ENCODE data around the gene ZNF543. TPM values are rescaled to one million over a fixed set of nuclear protein-coding genes. Genes with fewer than 3 reads are reported as not detected.

ZNF543 gene
- polyA plus RNA-seq, 1 of the 3 experiments (the other 2 are of a cell fraction) = 1.2 TPM

DNA sequence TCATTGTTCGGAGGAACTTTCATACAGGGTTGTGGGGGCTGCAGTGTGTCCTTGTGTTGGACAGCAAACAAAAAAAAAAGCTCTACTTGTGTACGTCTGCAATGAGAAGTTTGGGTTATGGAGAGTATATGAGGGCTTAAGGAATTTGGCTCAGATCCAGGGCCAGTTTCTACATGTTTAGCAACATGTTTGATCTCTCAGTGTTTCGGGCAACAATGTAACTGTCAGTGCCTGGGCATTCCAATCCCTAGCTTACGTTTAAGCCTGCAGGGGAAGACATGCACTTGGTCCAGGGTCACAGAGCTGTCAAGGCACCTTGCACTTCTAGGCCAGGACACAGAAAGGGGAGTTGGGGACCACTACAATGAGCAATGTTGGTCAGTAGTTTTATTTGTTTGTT, 13.9 kb downstream of the ZNF543 start:
- no peaks in the 10 kb centered on the region for H3K27me3 ChIP-seq (ENCODE audit: insufficient read depth)
- H4K20me1 ChIP-seq (ENCODE audit: insufficient read depth) = no peaks in the 10 kb centered on the region
- no peak overlapping the region for H3K4me2 ChIP-seq
- peaks cover 10 to 20% of the 10 kb centered on the region in 2 experiments for H3K36me3 ChIP-seq (replicated peaks in 1 of 2; ENCODE audit: control insufficient read depth in 1 of 2, insufficient read depth in 2 of 2, low read length in 1 of 2)
- ChIA-PET POLR2A (no interaction called here), CTCF (interaction anchor here (0.6 to 1.5 kb wide), 2 partner anchors 17 to 29 kb away, joined by 3 to 5 read pairs; partner anchors contain the start of gene ZNF304)
- H3K9ac ChIP-seq = no peak overlapping the region
- no peak overlapping the region for H3K27ac ChIP-seq (ENCODE audit: low read depth in 2 of 2, low read length in 1 of 2)
- H3K9me3 ChIP-seq = no peaks in the 10 kb centered on the region
- H3K4me3 ChIP-seq (ENCODE audit: low read depth in 2 of 2, low read length in 1 of 2) = no peak overlapping the region
- 90% methylated on average over 4 of the region's 4 CpGs for WGBS (ENCODE audit: low lambda C conversion rate)
- H3K4me1 ChIP-seq (ENCODE audit: control insufficient read depth in 1 of 2, insufficient read depth in 2 of 2, low read depth in 1 of 2, low read length in 1 of 2) = no peaks in the 10 kb centered on the region
- no peak for DNase-seq
- H3F3A ChIP-seq (replicated peaks; ENCODE audit: insufficient read depth) = peaks cover 5% of the 10 kb centered on the region
- H2AFZ ChIP-seq (ENCODE audit: low read depth) = no peak overlapping the region
- H3K79me2 ChIP-seq (ENCODE audit: insufficient read depth) = peaks cover 2% of the 10 kb centered on the region; the same call in 1 of the 2 replicates
- TF ChIP-seq JUND (IDR thresholded peaks at IDR 0.05) (no peak), YY1 (IDR thresholded peaks at IDR 0.05; ENCODE audit: low read depth) (no peak), TEAD4 (IDR thresholded peaks at IDR 0.05; ENCODE audit: borderline replicate concordance, insufficient read depth) (no peak), NRF1 (IDR thresholded peaks at IDR 0.05; ENCODE audit: low read depth, low read length) (no peak), TCF12 (IDR thresholded peaks at IDR 0.05) (no peak)
- H3K9me2 ChIP-seq = no peaks in the 10 kb centered on the region

DNA sequence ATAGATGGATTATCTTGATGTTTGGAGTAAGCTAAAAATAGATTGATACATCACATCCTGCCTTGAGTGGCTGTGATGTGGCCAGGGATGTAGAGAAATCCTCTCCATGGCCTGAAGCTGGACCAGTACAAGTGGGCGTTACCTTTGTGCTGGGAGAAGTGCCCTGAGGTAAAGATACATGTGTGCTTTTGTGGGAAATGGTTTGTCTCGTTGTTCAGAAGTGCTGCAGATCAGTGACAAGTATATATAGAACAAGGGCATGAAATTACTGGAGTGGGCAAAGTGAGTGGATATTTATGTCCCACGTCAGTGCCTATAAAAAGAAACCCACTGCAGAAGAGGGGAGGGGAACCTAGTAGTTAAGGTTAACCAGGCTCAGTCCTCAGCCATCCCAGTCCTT, 18.6 kb downstream of the ZNF543 start:
- peaks cover 4% of the 10 kb centered on the region for H3F3A ChIP-seq (replicated peaks; ENCODE audit: insufficient read depth)
- H3K27ac ChIP-seq (ENCODE audit: low read depth in 2 of 2, low read length in 1 of 2) = no peak overlapping the region
- TF ChIP-seq POLR2AphosphoS5 (IDR thresholded peaks at IDR 0.05; ENCODE audit: low read depth, low read length) (no peak), NRF1 (IDR thresholded peaks at IDR 0.05; ENCODE audit: low read depth, low read length) (no peak), SIN3A (IDR thresholded peaks at IDR 0.05; ENCODE audit: borderline replicate concordance, low read depth, low read length) (no peak), NFIC (IDR thresholded peaks at IDR 0.05; ENCODE audit: borderline replicate concordance) (no peak), RCOR1 (IDR thresholded peaks at IDR 0.05; ENCODE audit: low read length) (no peak), CHD2 (IDR thresholded peaks at IDR 0.05; ENCODE audit: low read length, partially characterized antibody) (no peak), EZH2phosphoT487 (IDR thresholded peaks at IDR 0.05; ENCODE audit: borderline replicate concordance, low read depth) (no peak), ELF1 (IDR thresholded peaks at IDR 0.05) (no peak), RAD21 (IDR thresholded peaks at IDR 0.05; ENCODE audit: low read length) (no peak), RFX5 (IDR thresholded peaks at IDR 0.05; ENCODE audit: low read length) (no peak), YY1 (IDR thresholded peaks at IDR 0.05; ENCODE audit: low read depth) (no peak)
- TF ChIP-seq, protein P1, sequence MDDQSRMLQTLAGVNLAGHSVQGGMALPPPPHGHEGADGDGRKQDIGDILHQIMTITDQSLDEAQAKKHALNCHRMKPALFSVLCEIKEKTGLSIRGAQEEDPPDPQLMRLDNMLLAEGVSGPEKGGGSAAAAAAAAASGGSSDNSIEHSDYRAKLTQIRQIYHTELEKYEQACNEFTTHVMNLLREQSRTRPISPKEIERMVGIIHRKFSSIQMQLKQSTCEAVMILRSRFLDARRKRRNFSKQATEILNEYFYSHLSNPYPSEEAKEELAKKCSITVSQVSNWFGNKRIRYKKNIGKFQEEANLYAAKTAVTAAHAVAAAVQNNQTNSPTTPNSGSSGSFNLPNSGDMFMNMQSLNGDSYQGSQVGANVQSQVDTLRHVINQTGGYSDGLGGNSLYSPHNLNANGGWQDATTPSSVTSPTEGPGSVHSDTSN (IDR thresholded peaks at IDR 0.05) = no peak
- TF ChIP-seq, protein P2, sequence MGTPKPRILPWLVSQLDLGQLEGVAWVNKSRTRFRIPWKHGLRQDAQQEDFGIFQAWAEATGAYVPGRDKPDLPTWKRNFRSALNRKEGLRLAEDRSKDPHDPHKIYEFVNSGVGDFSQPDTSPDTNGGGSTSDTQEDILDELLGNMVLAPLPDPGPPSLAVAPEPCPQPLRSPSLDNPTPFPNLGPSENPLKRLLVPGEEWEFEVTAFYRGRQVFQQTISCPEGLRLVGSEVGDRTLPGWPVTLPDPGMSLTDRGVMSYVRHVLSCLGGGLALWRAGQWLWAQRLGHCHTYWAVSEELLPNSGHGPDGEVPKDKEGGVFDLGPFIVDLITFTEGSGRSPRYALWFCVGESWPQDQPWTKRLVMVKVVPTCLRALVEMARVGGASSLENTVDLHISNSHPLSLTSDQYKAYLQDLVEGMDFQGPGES (IDR thresholded peaks at IDR 0.05; ENCODE audit: low read depth, low read length) = no peak
- no peaks in the 10 kb centered on the region for H3K27me3 ChIP-seq (ENCODE audit: insufficient read depth)
- no peak overlapping the region for H3K9ac ChIP-seq
- H3K79me2 ChIP-seq (ENCODE audit: insufficient read depth) = no peaks in the 10 kb centered on the region
- no peak overlapping the region for H3K4me3 ChIP-seq (ENCODE audit: low read depth in 2 of 2, low read length in 1 of 2)
- H3K4me2 ChIP-seq = no peak overlapping the region
- H4K20me1 ChIP-seq (ENCODE audit: insufficient read depth) = no peaks in the 10 kb centered on the region
- peaks cover 0 to 6% of the 10 kb centered on the region in 2 experiments for H3K36me3 ChIP-seq (replicated peaks in 1 of 2; ENCODE audit: control insufficient read depth in 1 of 2, insufficient read depth in 2 of 2, low read length in 1 of 2)
- no peaks in the 10 kb centered on the region for H3K9me2 ChIP-seq
- no peak for DNase-seq
- H3K9me3 ChIP-seq = no peaks in the 10 kb centered on the region
- H2AFZ ChIP-seq (ENCODE audit: low read depth) = no peak overlapping the region
- ChIA-PET POLR2A (no interaction called here), CTCF (no interaction called here)
- 61% methylated on average over 3 of the region's 3 CpGs for WGBS (ENCODE audit: low lambda C conversion rate)
- no peaks in the 10 kb centered on the region for H3K4me1 ChIP-seq (ENCODE audit: control insufficient read depth in 1 of 2, insufficient read depth in 2 of 2, low read depth in 1 of 2, low read length in 1 of 2)

Data from SK-N-SH (cell line).